Heart left ventricle (tissue), 13 donors: Measurements from ENCODE around the gene HSPB2.

Source experiments
- CTCF ChIP-seq, 12 donors: fragments of 200-600 bp; sonication (generic) in 4 of 12; IDR thresholded peaks; one replicate each; pipeline versions ENCODE4 v1.5.0 to v1.8.0; 2018 to 2022; ENCODE audit warnings: antibody characterized with exemption in 12 of 12, mild to moderate bottlenecking in 5 of 12
- POLR2A ChIP-seq, 2 donors: fragments of 450-650 bp; IDR thresholded peaks; one replicate each; pipeline ENCODE4 v1.6.1; 2017; ENCODE audit warnings: antibody characterized with exemption in 2 of 2, mild to moderate bottlenecking in 2 of 2, moderate library complexity in 2 of 2
- donor health status: ischemic (EF 13 %, LVEDD 7.1; RV severe dilation, severe dysfunction).
- donor health status: DM: no; HTN: yes; CAD: no.
- donor health status: DM: no; HTN: no; CAD: no.
- donor health status: ischemic (EF 25% LVEDD 6.9; RV normal size, moderate dysfunction).
- donor health status: ischemic (EF 25% LVEDD 5.7; RV mildly dilated, moderate dysfunction).
- donor health status: ischemic (EF 35%, LVEDD 5.7; RV mildly dilated, moderate dysfunction).
- donor health status: nonischemic (EF 11% LVEDD 7.7; RV severe dilation, severe dysfunction).
- donor health status: DM: yes; HTN: yes; CAD: no.
- donor health status: PGD.
- donor health status: ischemic (EF 29% LVEDD 5.4; RV normal size, mild dysfunction).
- donor health status: nonischemic (EF 23%, LVEDD 6.1; RV moderate dilation, normal function).

GRCh38 chr11:111870113-111870512 is 42.4 kb upstream of the HSPB2 start:
- TF ChIP-seq CTCF (IDR thresholded peaks at IDR 0.05) (no peak), POLR2A (IDR thresholded peaks at IDR 0.05) (no peak)
